HCT116 (cell line): Measurements from ENCODE around the gene CHD2. TPM values are rescaled to one million over a fixed set of nuclear protein-coding genes. Genes with fewer than 3 reads are reported as not detected.

Experiments used
- ATAC-seq: fragments of 200-7000 bp; cut with Tn5 transposase; 2 replicates; pipeline ENCODE4 v1.9.1; 2020; ENCODE audit warnings: mild to moderate bottlenecking, moderate library complexity
- BruUV-seq: library from RNA; stranded (reverse); fragments of 400-500 nt; replicated peaks from 2 replicates; lab custom pipeline; 2021; lab: Mats Ljungman, UMichigan
- CTCF ChIA-PET: fragments of 300-600 bp; sonication (Branson Sonifier 250); formaldehyde crosslinking; loops from one replicate; lab custom pipeline; 2021; ENCODE audit warnings: antibody characterized with exemption; lab: Charles Lee
- POLR2A ChIA-PET: fragments of 300-600, 350-600 bp; sonication (Branson Sonifier 250); formaldehyde crosslinking; loops from one replicate; lab custom pipeline; 2021; ENCODE audit warnings: antibody characterized with exemption; lab: Charles Lee
- RAD21 ChIA-PET, 2 experiments: fragments of 300-600 bp; sonication (Branson Sonifier 250); formaldehyde crosslinking; loops; one replicate each; lab custom pipeline; 2023; ENCODE audit warnings: low total read pairs in 2 of 2; ENCODE audit not compliant: uncharacterized antibody in 2 of 2, unreplicated experiment in 2 of 2, low non-redundant PET in 1 of 2; lab: Charles Lee
- DNase-seq: peaks from one replicate; pipeline ENCODE4 v3.0.0-alpha.2; 2010; ENCODE audit warnings: low read depth, low spot score
- H2AFZ ChIP-seq: fragments of 200-600 bp; shearing (Covaris generic), sonication (generic); 2 replicates; pipeline ENCODE4 v1.6.1; 2017; ENCODE audit warnings: low read depth, mixed run types, mixed read lengths, antibody characterized with exemption, low read length; ENCODE audit not compliant: poor library complexity, severe bottlenecking
- H3K27ac ChIP-seq: 2 replicates; pipeline ENCODE4 v1.5.1; 2012; ENCODE audit warnings: low read depth, low read length
- H3K27me3 ChIP-seq: fragments of 200-600 bp; sonication (generic); 2 replicates; pipeline ENCODE4 v1.6.1; 2016; ENCODE audit warnings: mixed run types, low read length, mixed read lengths; ENCODE audit not compliant: insufficient read depth
- H3K36me3 ChIP-seq, 2 experiments: fragments of 200-500 bp in 1 of 2; fragments of 200-600 bp in 1 of 2; sonication (Bioruptor generic) in 1 of 2; sonication (generic) in 1 of 2; 2 replicates each; pipeline versions ENCODE4 v1.5.1 to v1.6.1; 2014 to 2016; ENCODE audit warnings: low read length in 2 of 2, inconsistent platforms in 1 of 2, mixed read lengths in 1 of 2, mixed run types in 1 of 2; ENCODE audit not compliant: insufficient read depth in 2 of 2, control insufficient read depth in 1 of 2
- H3K4me1 ChIP-seq, 2 experiments: fragments of 200-600 bp in 1 of 2; sonication (generic) in 1 of 2; 2 replicates each; pipeline versions ENCODE4 v1.5.1 to v1.6.1; 2012 to 2017; ENCODE audit warnings: low read length in 2 of 2, inconsistent platforms in 1 of 2, mild to moderate bottlenecking in 1 of 2, mixed read lengths in 1 of 2, mixed run types in 1 of 2, moderate library complexity in 1 of 2; ENCODE audit not compliant: insufficient read depth in 2 of 2, control insufficient read depth in 1 of 2
- H3K4me2 ChIP-seq: fragments of 200-600 bp; sonication (generic); 2 replicates; pipeline ENCODE4 v1.6.1; 2017; ENCODE audit warnings: mixed run types, low read length, mixed read lengths
- H3K4me3 ChIP-seq, 2 experiments: fragments of 200-600 bp in 1 of 2; sonication (generic) in 1 of 2; replicated peaks in 1 of 2; 2 replicates each; pipeline ENCODE4 v1.5.1; 2011 to 2016; ENCODE audit warnings: low read length in 2 of 2, control low read depth in 1 of 2, low read depth in 1 of 2, mild to moderate bottlenecking in 1 of 2, mixed read lengths in 1 of 2, mixed run types in 1 of 2
- H3K79me2 ChIP-seq: fragments of 200-600 bp; sonication (generic); 2 replicates; pipeline ENCODE4 v1.6.1; 2017; ENCODE audit warnings: mild to moderate bottlenecking, mixed run types, low read length, moderate library complexity, mixed read lengths; ENCODE audit not compliant: insufficient read depth
- H3K9ac ChIP-seq: fragments of 200-600 bp; sonication (generic); 2 replicates; pipeline ENCODE4 v1.6.1; 2016; ENCODE audit warnings: low read length, mixed read lengths
- H3K9me2 ChIP-seq: fragments of 200-600 bp; sonication (generic), shearing (Covaris generic); 2 replicates; pipeline ENCODE4 v1.6.1; 2017; ENCODE audit warnings: mixed run types, mild to moderate bottlenecking, moderate library complexity; ENCODE audit not compliant: insufficient read depth
- H3K9me3 ChIP-seq, 2 experiments: fragments of 200-500 bp in 1 of 2; fragments of 200-600 bp in 1 of 2; sonication (Bioruptor generic) in 1 of 2; sonication (generic) in 1 of 2; 2 replicates each; pipeline ENCODE4 v1.6.1; 2014 to 2017; ENCODE audit warnings: low read length in 2 of 2, mixed read lengths in 2 of 2, inconsistent platforms in 1 of 2, low read depth in 1 of 2, mild to moderate bottlenecking in 1 of 2, mixed run types in 1 of 2, moderate library complexity in 1 of 2; ENCODE audit not compliant: control insufficient read depth in 1 of 2, insufficient read depth in 1 of 2
- H4K20me1 ChIP-seq: fragments of 200-600 bp; sonication (generic), shearing (Covaris generic); 2 replicates; pipeline ENCODE4 v1.6.1; 2017; ENCODE audit warnings: mixed run types, mild to moderate bottlenecking, moderate library complexity; ENCODE audit not compliant: insufficient read depth
- POLR2AphosphoS5 ChIP-seq: IDR thresholded peaks from 2 replicates; pipeline ENCODE4 v1.6.1; 2011; ENCODE audit warnings: mild to moderate bottlenecking, low read depth, low read length, moderate library complexity
- intact Hi-C: fragments of 100-400 bp; cut with micrococcal nuclease; formaldehyde crosslinking; loops from 2 replicates; pipeline ENCODE4 v1.10.0; 2022
- total RNA-seq: library from RNA; stranded (reverse); gene quantifications from one replicate; pipeline ENCODE4 v1.2.1, GENCODE V29; 2021; ENCODE audit not compliant: unreplicated experiment
- TF ChIP-seq, protein P1 (sequence below), 3 experiments: fragments of 200-600 bp in 1 of 3; sonication (generic) in 1 of 3; IDR thresholded peaks in 2 of 3; conservative IDR thresholded peaks in 1 of 3; 2 replicates each; pipeline ENCODE4 v1.5.1; 2012 to 2017; ENCODE audit warnings: low read depth in 2 of 3, low read length in 2 of 3, antibody characterized with exemption in 1 of 3, borderline replicate concordance in 1 of 3, control low read depth in 1 of 3, mild to moderate bottlenecking in 1 of 3, mixed read lengths in 1 of 3, mixed run types in 1 of 3, moderate library complexity in 1 of 3; ENCODE audit not compliant: insufficient read depth in 1 of 3
- TF ChIP-seq, protein P2 (sequence below): IDR thresholded peaks from 2 replicates; pipeline ENCODE4 v1.6.1; 2012; ENCODE audit warnings: low read depth

The CHD2 gene
- total RNA-seq, 1 experiment from 2014 or later = 116 TPM

DNA sequence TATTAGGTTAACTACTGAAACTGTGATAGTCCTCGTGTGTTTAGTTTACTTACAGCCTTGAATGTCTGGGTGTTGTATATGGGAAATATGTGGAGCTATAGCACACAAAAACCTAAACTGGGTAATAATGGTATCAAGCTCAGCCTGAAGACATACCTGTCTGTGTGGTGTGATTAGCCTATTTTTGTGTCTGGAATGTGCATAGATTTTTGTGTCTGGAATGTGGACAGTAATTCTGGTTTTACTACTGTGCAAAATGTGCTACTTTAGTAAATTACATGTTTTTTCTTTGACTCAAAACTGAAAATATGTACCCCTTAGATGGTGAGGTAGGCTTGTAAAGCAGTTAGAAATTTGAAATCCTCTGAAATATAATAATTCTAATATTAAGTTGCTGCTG is 43.5 kb downstream of the CHD2 start (continued):
- TF ChIP-seq, protein P1, sequence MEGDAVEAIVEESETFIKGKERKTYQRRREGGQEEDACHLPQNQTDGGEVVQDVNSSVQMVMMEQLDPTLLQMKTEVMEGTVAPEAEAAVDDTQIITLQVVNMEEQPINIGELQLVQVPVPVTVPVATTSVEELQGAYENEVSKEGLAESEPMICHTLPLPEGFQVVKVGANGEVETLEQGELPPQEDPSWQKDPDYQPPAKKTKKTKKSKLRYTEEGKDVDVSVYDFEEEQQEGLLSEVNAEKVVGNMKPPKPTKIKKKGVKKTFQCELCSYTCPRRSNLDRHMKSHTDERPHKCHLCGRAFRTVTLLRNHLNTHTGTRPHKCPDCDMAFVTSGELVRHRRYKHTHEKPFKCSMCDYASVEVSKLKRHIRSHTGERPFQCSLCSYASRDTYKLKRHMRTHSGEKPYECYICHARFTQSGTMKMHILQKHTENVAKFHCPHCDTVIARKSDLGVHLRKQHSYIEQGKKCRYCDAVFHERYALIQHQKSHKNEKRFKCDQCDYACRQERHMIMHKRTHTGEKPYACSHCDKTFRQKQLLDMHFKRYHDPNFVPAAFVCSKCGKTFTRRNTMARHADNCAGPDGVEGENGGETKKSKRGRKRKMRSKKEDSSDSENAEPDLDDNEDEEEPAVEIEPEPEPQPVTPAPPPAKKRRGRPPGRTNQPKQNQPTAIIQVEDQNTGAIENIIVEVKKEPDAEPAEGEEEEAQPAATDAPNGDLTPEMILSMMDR (IDR thresholded peaks at IDR 0.05 in 2 of 3, conservative IDR thresholded peaks at IDR 0.05 in 1 of 3; ENCODE audit: borderline replicate concordance in 1 of 3, insufficient read depth in 1 of 3, low read depth in 2 of 3, low read length in 2 of 3) = no peak

DNA sequence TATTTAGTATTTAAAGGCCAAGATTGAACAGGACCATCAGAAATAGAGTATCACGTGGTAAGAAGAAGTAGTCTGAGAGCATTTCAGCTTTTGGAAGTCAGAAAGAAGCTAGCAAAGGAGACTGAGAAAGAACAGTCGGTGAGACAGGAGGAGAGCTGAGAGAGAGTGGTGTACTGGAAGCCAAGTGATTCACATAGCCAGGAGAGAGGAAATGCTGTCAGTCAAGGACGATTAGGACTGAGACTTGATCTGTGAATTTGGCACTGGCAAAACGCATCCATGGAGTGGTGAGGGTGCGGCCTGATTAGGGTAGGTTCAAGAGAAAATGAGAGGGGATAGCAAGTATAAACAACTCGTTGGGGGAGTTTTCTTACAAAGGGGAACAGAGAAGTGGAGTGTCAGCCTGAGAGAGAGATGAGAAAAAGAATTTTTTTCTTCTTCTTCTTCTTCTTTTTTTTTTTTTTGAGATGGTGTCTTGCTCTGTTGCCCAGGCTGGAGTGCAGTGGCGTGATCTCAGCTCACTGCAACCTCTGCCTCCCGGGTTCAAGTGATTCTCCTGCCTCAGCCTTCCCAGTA is 44.9 kb downstream of the CHD2 start:
- RAD21 ChIA-PET = no interaction called here
- TF ChIP-seq, protein P2, sequence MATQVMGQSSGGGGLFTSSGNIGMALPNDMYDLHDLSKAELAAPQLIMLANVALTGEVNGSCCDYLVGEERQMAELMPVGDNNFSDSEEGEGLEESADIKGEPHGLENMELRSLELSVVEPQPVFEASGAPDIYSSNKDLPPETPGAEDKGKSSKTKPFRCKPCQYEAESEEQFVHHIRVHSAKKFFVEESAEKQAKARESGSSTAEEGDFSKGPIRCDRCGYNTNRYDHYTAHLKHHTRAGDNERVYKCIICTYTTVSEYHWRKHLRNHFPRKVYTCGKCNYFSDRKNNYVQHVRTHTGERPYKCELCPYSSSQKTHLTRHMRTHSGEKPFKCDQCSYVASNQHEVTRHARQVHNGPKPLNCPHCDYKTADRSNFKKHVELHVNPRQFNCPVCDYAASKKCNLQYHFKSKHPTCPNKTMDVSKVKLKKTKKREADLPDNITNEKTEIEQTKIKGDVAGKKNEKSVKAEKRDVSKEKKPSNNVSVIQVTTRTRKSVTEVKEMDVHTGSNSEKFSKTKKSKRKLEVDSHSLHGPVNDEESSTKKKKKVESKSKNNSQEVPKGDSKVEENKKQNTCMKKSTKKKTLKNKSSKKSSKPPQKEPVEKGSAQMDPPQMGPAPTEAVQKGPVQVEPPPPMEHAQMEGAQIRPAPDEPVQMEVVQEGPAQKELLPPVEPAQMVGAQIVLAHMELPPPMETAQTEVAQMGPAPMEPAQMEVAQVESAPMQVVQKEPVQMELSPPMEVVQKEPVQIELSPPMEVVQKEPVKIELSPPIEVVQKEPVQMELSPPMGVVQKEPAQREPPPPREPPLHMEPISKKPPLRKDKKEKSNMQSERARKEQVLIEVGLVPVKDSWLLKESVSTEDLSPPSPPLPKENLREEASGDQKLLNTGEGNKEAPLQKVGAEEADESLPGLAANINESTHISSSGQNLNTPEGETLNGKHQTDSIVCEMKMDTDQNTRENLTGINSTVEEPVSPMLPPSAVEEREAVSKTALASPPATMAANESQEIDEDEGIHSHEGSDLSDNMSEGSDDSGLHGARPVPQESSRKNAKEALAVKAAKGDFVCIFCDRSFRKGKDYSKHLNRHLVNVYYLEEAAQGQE = no peak
- TF ChIP-seq POLR2AphosphoS5 = 0 out of 2 replicates have a peak, but pooled peaks have one; percentile 19
- H3K9me2 ChIP-seq = no peaks in the 10 kb centered on the region
- POLR2A ChIA-PET = no interaction called here
- H3K27me3 ChIP-seq = no peaks in the 10 kb centered on the region
- H3K9me3 ChIP-seq = peaks cover 13 to 25% of the 10 kb centered on the region in 2 experiments; a peak in 3 of 4 replicates
- H3K36me3 ChIP-seq = peaks cover 76 to 93% of the 10 kb centered on the region in 2 experiments
- CTCF ChIA-PET = no interaction called here
- H3K4me2 ChIP-seq = no peak overlapping the region
- DNase-seq (no peak), ATAC-seq (no peak)
- BruUV-seq = no TSS peak
- 0 out of 2 replicates have a peak, but pooled peaks cover 8% of the 10 kb centered on the region for H4K20me1 ChIP-seq
- peaks cover 81% of the 10 kb centered on the region for H3K79me2 ChIP-seq
- H3K9ac ChIP-seq = no peak overlapping the region
- no peak overlapping the region for H3K27ac ChIP-seq
- H2AFZ ChIP-seq = no peak overlapping the region
- no peaks in the 10 kb centered on the region for H3K4me1 ChIP-seq
- intact Hi-C loops = no loop called here
- H3K4me3 ChIP-seq = no peak overlapping the region
